Gastroesophageal sphincter (tissue), 4 donors: ENCODE results near the gene PEX19. TPM values are rescaled to one million over a fixed set of nuclear protein-coding genes. Genes with fewer than 3 reads are reported as not detected.

Source experiments
- ATAC-seq: fragments of 150-250 bp; one replicate; pipeline ENCODE4 v1.9.1; 2016; ENCODE audit warnings: mild to moderate bottlenecking, moderate library complexity
- H3K27ac ChIP-seq, 4 donors: fragments of 200-600 bp; sonication (generic) in 3 of 4; 1 replicate in 3 of 4; 2 replicates in 1 of 4; pipeline ENCODE4 v1.5.1; 2016 to 2019
- H3K27me3 ChIP-seq: fragments of 200-600 bp; sonication (generic); one replicate; pipeline ENCODE4 v1.5.1; 2019
- H3K36me3 ChIP-seq, 2 donors: fragments of 200-600 bp; sonication (generic); one replicate each; pipeline ENCODE4 v1.5.1; 2019; ENCODE audit warnings: control low read depth in 1 of 2
- H3K4me1 ChIP-seq, 3 donors: fragments of 200-600 bp; sonication (generic); 1 replicate in 2 of 3; 2 replicates in 1 of 3; pipeline ENCODE4 v1.5.1; 2016 to 2019; ENCODE audit warnings: control low read depth in 2 of 3
- H3K4me3 ChIP-seq, 2 donors: fragments of 200-600 bp; sonication (generic); one replicate each; pipeline ENCODE4 v1.5.1; 2019; ENCODE audit warnings: mild to moderate bottlenecking in 1 of 2, moderate library complexity in 1 of 2
- H3K9me3 ChIP-seq, 3 donors: fragments of 200-600 bp; sonication (generic); one replicate each; pipeline ENCODE4 v1.5.1; 2017 to 2019; ENCODE audit warnings: control low read depth in 2 of 3
- EP300 ChIP-seq: sonication (generic); formaldehyde crosslinking; IDR thresholded peaks from one replicate; pipeline ENCODE4 v1.6.1; 2017; ENCODE audit warnings: antibody characterized with exemption, mild to moderate bottlenecking
- POLR2A ChIP-seq, 2 donors: fragments of 450-650 bp; IDR thresholded peaks; one replicate each; pipeline ENCODE4 v1.6.1; 2017; ENCODE audit warnings: antibody characterized with exemption in 2 of 2, mild to moderate bottlenecking in 2 of 2, moderate library complexity in 1 of 2
- POLR2AphosphoS5 ChIP-seq: sonication (generic); formaldehyde crosslinking; IDR thresholded peaks from one replicate; pipeline ENCODE4 v1.6.1; 2017; ENCODE audit warnings: antibody characterized with exemption
- WGBS, 2 donors: methylation state at CpG; one replicate each; pipeline ENCODE4 v1.1.5; 2018; ENCODE audit warnings: low coverage in 1 of 2; 5-methylcytosine and 5-hydroxymethylcytosine counted together
- total RNA-seq, 4 donors: library from RNA; depleted of rRNA; stranded (reverse); fragments of >200 nt; gene quantifications; one replicate each; pipeline ENCODE4 v1.1.0, GENCODE V29; 2016
- TF ChIP-seq, protein P1 (sequence below), 4 experiments: fragments of 200-600 bp in 2 of 4; fragments of 450-650 bp in 2 of 4; sonication (generic) in 1 of 4; IDR thresholded peaks; one replicate each; pipeline ENCODE4 v1.5.1; 2017 to 2019; ENCODE audit warnings: antibody characterized with exemption in 4 of 4, mild to moderate bottlenecking in 2 of 4, moderate library complexity in 2 of 4

PEX19 gene
- total RNA-seq, 4 donors from 2014 or later = 50.0 to 96.8 (median 61.1) TPM

DNA sequence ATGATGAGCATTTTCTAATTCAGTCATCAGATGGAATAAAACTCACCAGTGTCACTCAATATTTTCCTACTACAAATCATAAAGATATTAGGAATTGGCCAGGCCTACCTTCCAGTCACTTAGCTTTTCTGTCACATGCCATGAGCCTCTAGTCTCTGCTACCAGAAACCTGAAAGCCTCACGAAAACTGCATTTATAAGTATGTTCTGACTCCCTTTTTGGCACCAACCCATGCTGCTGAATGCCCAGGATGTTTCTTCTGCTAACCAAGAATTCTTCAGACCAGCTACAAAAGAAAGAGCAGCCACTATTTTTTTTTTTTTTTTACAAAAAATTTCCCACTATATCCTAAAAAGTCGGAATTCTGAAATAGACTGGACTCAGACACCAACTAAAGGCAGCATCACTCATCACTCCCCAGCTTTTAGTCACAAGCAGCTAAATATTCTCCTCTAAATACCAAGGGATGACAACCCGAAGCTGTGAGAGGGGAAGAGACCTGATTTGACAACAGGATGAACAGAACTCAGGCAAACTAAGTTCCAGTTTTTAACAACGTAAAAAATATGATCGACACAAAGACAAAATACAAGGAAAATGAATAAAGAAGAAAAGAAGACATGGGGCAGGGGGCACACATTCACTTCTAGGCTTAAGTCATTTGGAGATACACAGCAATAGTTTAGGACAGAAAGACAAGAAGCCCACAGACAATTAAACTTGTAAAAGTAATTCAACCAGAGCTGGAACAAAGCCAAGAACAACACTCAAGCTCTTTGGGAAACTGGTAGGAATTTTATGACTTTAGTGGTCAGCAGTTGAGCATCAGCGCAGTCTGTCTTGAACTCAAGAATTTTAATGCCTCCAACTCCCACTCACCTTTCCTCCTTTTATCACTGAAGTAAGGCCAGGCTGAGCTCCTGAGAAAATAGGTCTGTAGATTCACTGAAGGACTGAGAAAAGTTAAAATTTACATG lies 24.2 kb downstream of the PEX19 start:
- Histone ChIP-seq H3K27me3 (no peaks in the 10 kb centered on the region), H3K9me3 (no peaks in the 10 kb centered on the region), H3K4me1 (peaks cover 18 to 63% (median 22%) of the 10 kb centered on the region in 3 donors), H3K36me3 (peaks cover 0 to 5% of the 10 kb centered on the region in 2 donors), H3K27ac (peak overlapping the region; percentile 95 to 98 (median 96)), H3K4me3 (peak overlapping the region; percentile 85 to 91)
- TF ChIP-seq POLR2A (IDR thresholded peaks at IDR 0.05) (no peak), POLR2AphosphoS5 (no peak)
- TF ChIP-seq, protein P1, sequence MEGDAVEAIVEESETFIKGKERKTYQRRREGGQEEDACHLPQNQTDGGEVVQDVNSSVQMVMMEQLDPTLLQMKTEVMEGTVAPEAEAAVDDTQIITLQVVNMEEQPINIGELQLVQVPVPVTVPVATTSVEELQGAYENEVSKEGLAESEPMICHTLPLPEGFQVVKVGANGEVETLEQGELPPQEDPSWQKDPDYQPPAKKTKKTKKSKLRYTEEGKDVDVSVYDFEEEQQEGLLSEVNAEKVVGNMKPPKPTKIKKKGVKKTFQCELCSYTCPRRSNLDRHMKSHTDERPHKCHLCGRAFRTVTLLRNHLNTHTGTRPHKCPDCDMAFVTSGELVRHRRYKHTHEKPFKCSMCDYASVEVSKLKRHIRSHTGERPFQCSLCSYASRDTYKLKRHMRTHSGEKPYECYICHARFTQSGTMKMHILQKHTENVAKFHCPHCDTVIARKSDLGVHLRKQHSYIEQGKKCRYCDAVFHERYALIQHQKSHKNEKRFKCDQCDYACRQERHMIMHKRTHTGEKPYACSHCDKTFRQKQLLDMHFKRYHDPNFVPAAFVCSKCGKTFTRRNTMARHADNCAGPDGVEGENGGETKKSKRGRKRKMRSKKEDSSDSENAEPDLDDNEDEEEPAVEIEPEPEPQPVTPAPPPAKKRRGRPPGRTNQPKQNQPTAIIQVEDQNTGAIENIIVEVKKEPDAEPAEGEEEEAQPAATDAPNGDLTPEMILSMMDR (IDR thresholded peaks at IDR 0.05) = no peak
- no peak for ATAC-seq
- WGBS, 2 donors = 17 to 26% methylated on average over 3 to 6 of the region's 6 CpGs

DNA sequence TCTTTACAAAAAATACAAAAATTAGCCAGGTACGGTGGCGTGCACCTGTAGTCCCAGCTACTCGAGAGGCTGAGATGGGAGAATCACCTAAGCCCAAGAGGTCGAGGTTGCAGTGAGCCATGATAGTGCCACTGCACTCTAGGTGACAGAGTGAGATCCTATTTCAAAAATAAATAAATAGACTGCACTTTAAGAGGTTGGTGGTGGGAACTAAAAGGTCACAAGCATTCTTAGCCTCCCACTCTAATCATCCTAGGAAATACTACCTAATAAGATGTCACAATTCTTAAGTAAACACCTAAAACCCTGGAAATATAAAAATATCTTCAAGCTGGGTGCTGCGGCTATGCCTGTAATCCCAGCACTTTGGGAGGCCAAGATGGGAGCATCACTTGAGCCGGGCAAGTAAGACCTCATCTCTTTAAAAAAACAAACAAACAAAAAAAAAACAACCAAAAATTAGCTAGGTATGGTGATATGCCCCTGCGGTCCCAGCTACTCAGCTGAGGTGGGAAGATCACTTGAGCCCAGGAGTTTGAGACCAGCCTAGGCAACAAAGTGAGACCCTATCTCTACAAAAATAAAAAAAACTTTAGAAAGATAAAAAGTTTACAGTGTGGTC lies 26.6 kb downstream of the PEX19 start:
- Histone ChIP-seq H3K36me3 (peaks cover 0 to 15% of the 10 kb centered on the region in 2 donors), H3K27ac (no peak overlapping the region), H3K27me3 (no peaks in the 10 kb centered on the region), H3K4me1 (peaks cover 18 to 70% (median 22%) of the 10 kb centered on the region in 3 donors), H3K4me3 (no peak overlapping the region), H3K9me3 (no peaks in the 10 kb centered on the region)
- ATAC-seq = no peak
- TF ChIP-seq, protein P1 (IDR thresholded peaks at IDR 0.05) = no peak
- TF ChIP-seq POLR2A (IDR thresholded peaks at IDR 0.05) (no peak), EP300 (no peak), POLR2AphosphoS5 (no peak)
- WGBS, 2 donors = 83% methylated on average over 4 to 7 of the region's 7 CpGs

DNA sequence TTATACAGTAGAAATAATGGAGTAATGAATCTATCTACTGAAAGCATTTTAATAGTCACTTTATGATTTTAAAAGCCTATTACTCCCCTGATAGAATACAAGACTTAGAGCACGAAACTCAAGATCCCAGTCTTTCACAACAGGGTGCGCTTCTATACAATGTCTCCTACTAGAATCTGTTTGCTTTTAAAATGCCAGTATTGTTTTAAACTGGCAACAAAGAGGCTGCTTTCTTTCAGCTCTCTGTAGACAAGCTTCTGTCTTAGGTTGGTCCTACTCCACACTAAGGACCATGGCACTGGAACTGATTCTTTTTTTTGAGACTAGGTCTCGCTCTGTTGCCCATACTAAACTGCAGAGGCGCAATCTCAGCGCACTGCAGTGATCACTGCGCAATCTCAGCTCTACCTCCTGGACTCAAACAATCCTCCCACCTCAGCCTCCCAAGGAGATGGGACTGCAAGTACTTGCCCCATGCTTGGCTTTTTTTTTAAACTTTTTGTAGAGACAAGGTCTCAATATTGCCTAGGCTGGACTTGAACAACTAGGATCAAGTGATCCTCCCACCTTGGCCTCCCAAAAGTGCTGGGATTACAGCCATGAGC lies 27.4 kb downstream of the PEX19 start:
- TF ChIP-seq EP300 (no peak), POLR2A (IDR thresholded peaks at IDR 0.05) (no peak), POLR2AphosphoS5 (no peak)
- TF ChIP-seq, protein P1 (IDR thresholded peaks at IDR 0.05) = no peak
- Histone ChIP-seq H3K36me3 (peaks cover 0 to 15% of the 10 kb centered on the region in 2 donors), H3K4me1 (peaks cover 18 to 65% (median 22%) of the 10 kb centered on the region in 3 donors), H3K9me3 (no peaks in the 10 kb centered on the region), H3K4me3 (no peak overlapping the region), H3K27ac (no peak overlapping the region), H3K27me3 (no peaks in the 10 kb centered on the region)
- 67 to 86% methylated on average over 3 to 5 of the region's 6 CpGs for WGBS, 2 donors
- ATAC-seq = no peak

DNA sequence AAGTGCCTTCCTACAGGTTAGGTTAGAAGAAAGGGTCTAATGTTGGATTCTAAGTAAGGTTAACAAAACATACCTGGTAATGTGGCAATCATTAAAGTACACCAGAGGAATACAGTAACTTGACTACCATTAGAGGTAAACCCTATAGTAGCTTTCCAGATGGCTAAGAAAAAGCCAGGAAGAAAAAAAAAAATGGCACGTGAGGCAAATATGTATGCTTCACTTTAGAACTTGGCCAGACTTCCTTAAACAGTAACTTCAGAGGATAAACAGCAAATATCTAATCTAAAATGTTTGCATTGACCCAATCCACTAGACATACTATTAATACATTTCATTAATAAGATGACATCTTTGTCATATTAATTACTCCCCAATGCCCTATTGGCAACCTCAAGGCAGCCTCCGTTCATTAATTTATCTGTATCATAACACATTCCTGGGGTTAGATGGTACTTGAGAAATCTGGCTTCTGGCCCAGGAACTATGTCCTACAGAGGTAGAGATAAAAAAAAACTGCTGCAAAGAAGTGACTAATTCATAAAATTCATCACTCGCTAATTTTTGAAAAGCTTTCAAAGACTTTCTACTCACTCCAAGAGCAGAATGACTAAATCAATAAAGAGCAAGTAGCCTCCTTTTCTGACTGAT lies 28.4 kb downstream of the PEX19 start:
- WGBS, 2 donors = 18 to 36% methylated on average over 3 of the region's 3 CpGs
- Histone ChIP-seq H3K9me3 (no peaks in the 10 kb centered on the region), H3K36me3 (peaks cover 0 to 15% of the 10 kb centered on the region in 2 donors), H3K27me3 (no peaks in the 10 kb centered on the region), H3K4me1 (peaks cover 20 to 75% (median 25%) of the 10 kb centered on the region in 3 donors), H3K4me3 (no peak overlapping the region), H3K27ac (peak overlapping the region in 2 of 4 donors; percentile 16 to 28)
- no peak for ATAC-seq
- TF ChIP-seq POLR2AphosphoS5 (no peak), POLR2A (IDR thresholded peaks at IDR 0.05) (no peak), EP300 (no peak)
- TF ChIP-seq, protein P1 (IDR thresholded peaks at IDR 0.05) = no peak
